Neural progenitor cell (in vitro differentiated cells): ENCODE measurements around the gene ABTB1.

Experiments
- EZH2 ChIP-seq: fragments of 200-600 bp; sonication (generic); IDR thresholded peaks from 2 replicates; pipeline ENCODE4 v1.6.1; 2017; ENCODE audit warnings: antibody characterized with exemption, mild to moderate bottlenecking, moderate library complexity
- TF ChIP-seq, protein P1 (sequence below): fragments of 200-600 bp; sonication (generic); IDR thresholded peaks from 2 replicates; pipeline ENCODE4 v1.5.1; 2017; ENCODE audit warnings: antibody characterized with exemption, mild to moderate bottlenecking

DNA sequence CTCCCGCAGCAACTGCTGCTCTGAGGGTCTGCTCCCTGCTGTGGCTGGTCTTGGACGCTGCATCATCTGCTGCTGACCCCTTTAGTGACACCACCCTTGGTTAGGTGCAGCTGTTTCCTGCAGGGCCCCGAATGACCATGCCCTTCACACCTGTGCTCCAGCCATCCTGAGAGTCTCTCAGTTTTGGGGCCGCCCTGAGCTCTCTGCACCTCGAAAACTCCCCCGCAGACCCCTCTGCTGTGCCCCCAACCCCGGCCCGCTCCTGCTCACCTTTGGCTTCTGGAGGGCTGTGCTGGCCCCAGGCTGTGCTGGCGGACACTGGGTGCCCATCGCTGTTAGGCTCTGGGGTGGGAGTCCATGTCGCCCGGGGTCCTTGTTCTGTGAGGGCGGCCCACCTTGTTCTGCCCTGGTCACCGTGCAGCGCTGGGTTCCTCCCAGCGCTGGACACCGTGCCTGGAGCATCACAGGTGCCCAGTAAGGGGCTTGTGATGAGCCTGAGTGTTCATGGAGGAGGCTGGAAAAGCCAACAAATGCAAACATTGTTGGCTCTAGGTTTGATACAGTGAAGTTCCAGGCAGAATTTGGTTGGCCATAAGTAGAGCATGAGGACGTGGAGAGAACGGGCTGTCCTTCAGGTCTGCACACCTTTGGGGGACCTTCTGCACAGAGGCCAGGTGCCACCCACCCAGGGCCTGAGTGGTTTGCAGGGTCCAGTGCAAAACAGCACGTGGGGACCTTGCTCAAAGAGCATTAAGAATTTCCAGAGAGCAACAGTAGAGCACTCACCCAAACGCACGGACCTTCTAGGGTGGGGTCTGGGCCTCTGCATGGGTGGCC, 12.3 kb downstream of the ABTB1 start:
- TF ChIP-seq, protein P1, sequence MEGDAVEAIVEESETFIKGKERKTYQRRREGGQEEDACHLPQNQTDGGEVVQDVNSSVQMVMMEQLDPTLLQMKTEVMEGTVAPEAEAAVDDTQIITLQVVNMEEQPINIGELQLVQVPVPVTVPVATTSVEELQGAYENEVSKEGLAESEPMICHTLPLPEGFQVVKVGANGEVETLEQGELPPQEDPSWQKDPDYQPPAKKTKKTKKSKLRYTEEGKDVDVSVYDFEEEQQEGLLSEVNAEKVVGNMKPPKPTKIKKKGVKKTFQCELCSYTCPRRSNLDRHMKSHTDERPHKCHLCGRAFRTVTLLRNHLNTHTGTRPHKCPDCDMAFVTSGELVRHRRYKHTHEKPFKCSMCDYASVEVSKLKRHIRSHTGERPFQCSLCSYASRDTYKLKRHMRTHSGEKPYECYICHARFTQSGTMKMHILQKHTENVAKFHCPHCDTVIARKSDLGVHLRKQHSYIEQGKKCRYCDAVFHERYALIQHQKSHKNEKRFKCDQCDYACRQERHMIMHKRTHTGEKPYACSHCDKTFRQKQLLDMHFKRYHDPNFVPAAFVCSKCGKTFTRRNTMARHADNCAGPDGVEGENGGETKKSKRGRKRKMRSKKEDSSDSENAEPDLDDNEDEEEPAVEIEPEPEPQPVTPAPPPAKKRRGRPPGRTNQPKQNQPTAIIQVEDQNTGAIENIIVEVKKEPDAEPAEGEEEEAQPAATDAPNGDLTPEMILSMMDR = no peak
- TF ChIP-seq EZH2 = no peak
